PC-3 (cell line): ENCODE data around the gene ZNF619.

Source experiments
- CTCF ChIP-seq: fragments of 300-600 bp; sonication (generic); conservative IDR thresholded peaks from 2 replicates; pipeline ENCODE4 v1.5.1; 2017; ENCODE audit warnings: antibody characterized with exemption, low read depth, mild to moderate bottlenecking, low read length
- EZH2 ChIP-seq: fragments of 300-600 bp; sonication (generic); IDR thresholded peaks from one replicate; pipeline ENCODE4 v1.6.1; 2017; ENCODE audit warnings: antibody characterized with exemption, mild to moderate bottlenecking, low read length; ENCODE audit not compliant: unreplicated experiment
- EZH2phosphoT487 ChIP-seq: fragments of 300-600 bp; sonication (generic); IDR thresholded peaks from 2 replicates; pipeline ENCODE4 v1.6.1; 2018; ENCODE audit warnings: mild to moderate bottlenecking, antibody characterized with exemption, low read length, borderline replicate concordance

GRCh38 chr3:40524568-40525285, 47.8 kb downstream of the ZNF619 start, which contains the start of gene ZNF621:
- 0 out of 2 replicates have a peak, but pooled peaks have one; percentile 15 for TF ChIP-seq CTCF
- TF ChIP-seq EZH2: no peak
- TF ChIP-seq EZH2phosphoT487: no peak
